Epithelial cell of prostate (primary cell): ENCODE results near the gene WDR37.
A peak's percentile ranks its signal among the peaks of the same experiment; 100 is the strongest.
"Not testable (repeated sequence)": the region's sequence is repeated elsewhere in the genome, so short reads cannot be mapped to it uniquely, and the experiment has no call there.

ENCODE experiments used
- DNase-seq: peaks from one replicate; pipeline ENCODE4 v3.0.0-alpha.2; 2011; ENCODE audit warnings: low read depth, low spot score
- H3K27ac ChIP-seq: fragments of 450-650 bp; 2 replicates; pipeline ENCODE4 v1.5.1; 2017; ENCODE audit warnings: mild to moderate bottlenecking

The WDR37 gene

GRCh38 chr10:1038769-1039168 is 17.4 kb upstream of the WDR37 start:
- not testable (repeated sequence) for H3K27ac ChIP-seq, DNase-seq

DNA sequence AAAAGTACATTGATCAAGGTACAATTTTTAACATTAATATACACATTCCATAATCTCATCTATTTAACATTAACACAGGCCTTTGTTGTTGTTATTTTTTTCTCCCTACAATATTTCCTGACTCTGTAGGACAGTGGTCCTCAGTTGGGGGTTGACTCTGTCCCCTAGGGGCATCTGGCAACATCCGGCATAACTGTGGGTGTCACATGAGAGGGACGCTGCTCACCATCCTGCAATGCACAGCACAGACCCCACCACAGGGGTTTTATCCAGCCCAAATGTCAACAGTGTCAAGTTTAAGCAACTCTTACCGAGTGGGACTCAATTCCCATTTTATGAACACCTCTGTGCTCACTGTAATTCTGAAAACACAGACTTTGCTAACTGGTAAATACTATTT is 16.1 kb upstream of the WDR37 start:
- no peak overlapping the region for H3K27ac ChIP-seq

DNA sequence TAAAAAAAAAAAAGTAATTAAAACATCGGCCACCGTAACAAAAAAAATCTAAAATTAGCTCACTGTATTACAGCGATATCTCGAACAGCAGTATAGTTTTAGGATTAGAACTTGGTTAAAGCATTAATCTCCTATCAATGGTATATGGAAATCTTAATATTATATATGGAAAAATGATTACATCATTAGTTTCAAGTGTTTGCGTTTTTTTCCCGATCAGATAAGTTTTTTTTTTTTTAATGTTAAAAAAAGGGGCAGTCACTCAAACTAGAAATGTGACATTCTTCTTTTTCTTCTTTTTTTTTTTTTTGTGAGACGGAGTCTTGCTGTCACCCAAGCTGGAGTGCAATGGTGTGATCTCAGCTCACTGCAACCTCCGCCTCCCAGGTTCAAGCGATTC is 14.7 kb upstream of the WDR37 start:
- H3K27ac ChIP-seq, result no peak overlapping the region
- no peak for DNase-seq

More for the DNA sequence above, 16.1 kb upstream of the WDR37 start:
- DNase-seq, result no peak

GRCh38 chr10:1043532-1043995 is 12.6 kb upstream of the WDR37 start:
- no peak for DNase-seq
- no peak overlapping the region for H3K27ac ChIP-seq

DNA sequence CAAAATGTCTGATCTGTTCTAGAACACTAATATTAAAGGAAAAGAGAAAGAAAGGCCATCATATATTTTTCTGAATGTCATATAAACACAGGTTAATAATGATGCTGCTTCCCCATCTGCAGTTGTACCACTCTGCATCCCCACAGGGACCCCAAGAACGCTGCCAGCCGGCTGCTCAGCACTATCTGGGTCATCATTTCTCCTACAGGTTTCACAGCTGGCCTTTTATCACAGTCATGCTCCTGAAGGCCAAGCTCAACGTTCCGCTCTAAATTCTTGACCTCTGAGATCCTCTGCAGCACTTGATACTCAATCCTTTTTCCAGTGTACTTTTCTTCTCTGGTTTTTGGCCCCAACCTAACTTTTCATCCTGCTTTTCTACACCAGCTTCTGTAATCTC is 12.0 kb upstream of the WDR37 start:
- H3K27ac ChIP-seq, result peak overlapping the region; percentile 11
- no peak for DNase-seq

- peak overlapping the region; percentile 11 for H3K27ac ChIP-seq
- no peak for DNase-seq
These were observed 11.2 kb upstream of the WDR37 start for GRCh38 chr10:1044964-1045363.

DNA sequence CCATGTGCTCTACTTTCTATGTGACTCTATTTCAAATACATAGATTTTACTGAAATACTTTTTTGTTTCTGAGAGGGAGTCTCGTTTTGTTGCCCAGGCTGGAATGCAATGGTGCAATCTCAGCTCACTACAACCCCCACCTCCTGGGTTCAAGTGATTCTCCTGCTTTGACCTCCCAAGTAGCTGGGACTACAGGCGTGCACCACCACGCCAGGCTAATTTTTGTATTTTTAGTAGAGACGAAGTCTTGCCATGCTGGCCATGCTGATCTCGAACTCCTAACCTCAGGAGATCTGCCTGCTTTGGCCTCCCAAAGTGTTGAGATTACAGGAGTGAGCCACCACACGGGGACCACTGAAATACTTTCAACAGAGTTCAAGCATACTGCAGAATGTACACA is 10.8 kb upstream of the WDR37 start:
- no peak for DNase-seq
- H3K27ac ChIP-seq, result peak overlapping the region; percentile 11

DNA sequence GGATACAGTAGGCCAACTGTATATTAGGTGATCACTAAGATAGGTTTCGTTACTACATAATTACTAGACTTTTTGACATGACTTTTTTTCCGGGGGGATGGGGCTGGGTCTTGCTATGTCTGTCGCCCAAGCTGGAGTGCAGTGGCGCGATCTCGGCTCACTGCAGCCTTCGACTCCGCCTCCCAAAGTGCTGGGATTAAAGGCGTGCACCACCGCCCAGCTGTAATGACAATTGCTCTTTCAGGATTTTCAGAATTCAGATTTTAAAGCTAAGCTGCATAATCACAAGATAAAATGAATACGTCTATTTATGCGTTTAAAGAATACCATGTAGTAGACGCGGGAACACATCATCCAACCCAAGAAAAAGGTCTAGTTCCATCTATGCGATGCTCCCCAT is 8.2 kb upstream of the WDR37 start:
- DNase-seq, result no peak
- peak overlapping the region; percentile 97 for H3K27ac ChIP-seq

DNA sequence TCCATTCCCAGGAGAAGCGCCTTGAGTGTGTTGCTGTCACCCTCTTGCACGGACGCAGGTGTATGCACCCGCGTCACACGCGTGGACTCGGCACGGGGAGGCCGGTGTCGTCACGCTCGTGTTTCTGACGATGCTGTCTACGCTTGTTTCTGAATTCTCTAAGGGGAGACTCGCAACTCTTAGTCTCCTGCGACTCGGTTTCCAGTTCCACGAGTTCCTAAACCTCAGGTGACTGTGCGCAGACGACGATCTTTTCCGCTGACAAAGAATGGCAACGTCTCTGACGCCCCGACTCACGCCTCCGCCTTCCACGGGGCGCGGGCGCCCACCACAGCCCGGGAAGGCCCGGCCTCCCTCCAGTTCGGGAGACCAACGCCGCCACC is 7.8 kb upstream of the WDR37 start:
- H3K27ac ChIP-seq, result peak overlapping the region; percentile 97
- no peak for DNase-seq

GRCh38 chr10:1048732-1049424 is 7.3 kb upstream of the WDR37 start, which contains the start of gene IDI1:
IDI1 (minus strand) TSS chr10:1049119; CDS start chr10:1049003, 116 bp downstream.
- peak; percentile 95 for DNase-seq
- H3K27ac ChIP-seq, result peak within 1 kb of the TSS; percentile 97

DNA sequence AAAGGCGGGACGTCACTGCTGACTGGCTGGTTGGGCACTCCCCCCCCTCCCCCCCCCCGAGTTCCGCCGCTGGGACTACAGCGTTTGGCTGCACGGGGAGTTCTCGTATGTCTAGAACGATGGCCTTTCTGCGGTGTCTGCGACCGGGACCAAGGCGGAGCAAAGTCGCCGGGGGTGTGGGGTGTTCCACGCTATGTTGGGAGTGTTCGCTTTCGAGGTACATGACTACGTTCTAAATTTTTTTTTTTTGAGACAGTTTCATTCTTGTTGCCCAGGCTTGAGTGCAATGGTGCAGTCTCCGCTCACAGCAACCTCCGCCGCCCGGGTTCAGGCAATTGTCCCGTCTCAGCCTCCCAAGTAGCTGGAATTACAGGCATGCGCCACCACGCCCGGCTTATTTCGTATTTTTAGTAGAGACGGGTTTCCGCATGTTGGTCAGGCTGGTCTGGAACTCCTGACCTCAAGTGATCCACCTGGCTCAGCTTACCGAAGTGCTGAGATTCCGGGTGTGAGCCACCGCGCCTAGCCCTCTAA is 6.7 kb upstream of the WDR37 start:
- H3K27ac ChIP-seq, result peak overlapping the region; percentile 97
- no peak for DNase-seq

- peak overlapping the region; percentile 97 for H3K27ac ChIP-seq
- no peak for DNase-seq
These were observed 6.0 kb upstream of the WDR37 start for GRCh38 chr10:1050145-1050544.

DNA sequence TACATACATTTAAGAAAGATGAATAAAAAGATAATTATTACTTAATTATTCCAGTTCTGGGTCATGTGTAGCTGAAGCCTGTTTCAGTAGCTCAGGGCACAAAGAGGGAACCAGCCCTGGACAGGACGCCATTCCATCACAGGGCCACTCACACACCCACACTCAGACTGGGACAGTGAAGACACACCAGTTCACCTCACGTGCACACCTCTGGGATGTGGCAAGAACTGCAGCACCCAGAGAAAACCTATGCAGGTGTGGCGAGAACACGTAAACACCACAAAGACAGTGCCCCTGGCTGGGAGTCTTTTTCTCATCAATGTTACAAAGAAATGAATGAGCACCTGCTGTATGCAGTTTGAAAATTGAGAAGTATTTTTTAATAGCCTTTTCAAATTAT is 5.6 kb upstream of the WDR37 start:
- DNase-seq, result no peak
- peak overlapping the region; percentile 97 for H3K27ac ChIP-seq

- peak overlapping the region; percentile 99 for H3K27ac ChIP-seq
- peak; percentile 90 for DNase-seq
These were observed 1.5 kb upstream of the WDR37 start for GRCh38 chr10:1054684-1055083.

GRCh38 chr10:1057106-1057657 is 997 bp downstream of the WDR37 start:
- peak overlapping the region; percentile 99 for H3K27ac ChIP-seq
- DNase-seq, result no peak

GRCh38 chr10:1058017-1058416 is 1.8 kb downstream of the WDR37 start:
- H3K27ac ChIP-seq, result peak overlapping the region; percentile 99
- DNase-seq, result no peak

DNA sequence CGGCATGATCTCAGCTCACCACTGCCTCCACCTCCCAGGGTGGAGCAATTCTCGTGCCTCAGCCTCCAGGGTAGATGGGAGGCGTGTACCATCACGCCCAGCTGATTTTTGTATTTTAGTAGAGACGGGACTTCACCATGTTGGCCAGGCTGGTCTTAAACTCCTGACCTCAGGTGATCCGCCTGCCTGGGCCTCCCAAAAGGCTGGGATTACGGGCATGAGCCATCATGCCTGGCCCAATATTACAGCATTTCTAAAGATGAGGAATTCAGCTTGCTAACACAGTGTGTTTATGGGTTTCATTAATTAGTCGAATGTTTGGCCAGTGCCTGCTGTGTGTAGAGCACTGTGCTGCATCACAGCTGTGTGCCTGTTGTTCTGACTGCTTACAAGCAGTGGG is 3.7 kb downstream of the WDR37 start:
- peak overlapping the region; percentile 77 for H3K27ac ChIP-seq
- peak; percentile 64 for DNase-seq

DNA sequence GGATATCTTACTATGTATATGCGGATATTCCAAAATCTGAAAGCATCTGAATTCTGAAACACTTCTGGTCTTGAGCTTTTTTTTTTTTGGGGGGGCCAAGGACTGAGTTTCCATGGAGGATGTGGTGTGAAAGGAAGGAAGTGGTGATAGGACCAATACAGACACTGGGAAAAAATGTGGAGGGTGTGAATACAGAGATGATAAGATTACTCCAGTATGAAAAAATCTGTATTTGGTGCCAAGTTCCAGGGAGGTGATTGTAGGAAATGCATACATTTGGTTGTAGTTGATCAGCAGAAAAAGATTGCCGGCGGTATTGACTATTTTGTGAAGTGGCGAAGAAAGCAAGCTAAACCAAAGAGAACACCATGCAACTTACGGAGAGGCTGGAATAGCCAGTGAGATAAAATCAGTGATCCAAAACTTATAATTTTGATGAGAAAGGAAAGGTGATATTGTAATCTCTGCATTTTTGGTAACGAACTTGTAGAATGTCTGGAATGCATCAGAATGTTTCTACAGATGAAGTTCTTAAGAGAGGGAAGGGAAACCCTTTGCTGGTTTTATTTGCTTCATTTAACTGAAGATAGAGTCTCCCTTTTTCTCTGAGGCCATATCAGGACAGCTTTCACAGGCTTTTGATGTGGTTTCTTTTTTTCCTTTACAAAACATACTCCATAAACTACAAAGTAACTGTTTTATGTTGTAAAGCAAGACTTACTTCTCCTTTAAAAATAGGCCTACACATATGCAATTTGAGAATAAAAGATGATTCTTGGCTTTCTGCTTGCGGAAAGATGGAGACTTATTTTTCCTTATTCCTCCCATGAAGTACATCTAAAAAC is 6.0 kb downstream of the WDR37 start:
- DNase-seq, result no peak
- peak overlapping the region; percentile 77 for H3K27ac ChIP-seq

- no peak for DNase-seq
- H3K27ac ChIP-seq, result no peak overlapping the region
These were observed 7.2 kb downstream of the WDR37 start for GRCh38 chr10:1063232-1063865.

- no peak for DNase-seq
- H3K27ac ChIP-seq, result no peak overlapping the region
These were observed 8.7 kb downstream of the WDR37 start for GRCh38 chr10:1064964-1065247.

GRCh38 chr10:1066734-1067133 is 10.5 kb downstream of the WDR37 start:
- DNase-seq, H3K27ac ChIP-seq: not testable (repeated sequence)
